GM18505 (cell line): ENCODE results near the gene CLIC4.

ENCODE experiments used
- ATAC-seq: cut with Tn5 transposase; IDR thresholded peaks from one replicate; pipeline ENCODE4 v1.9.1; 2021; ENCODE audit not compliant: unreplicated experiment
- POLR2A ChIP-seq: IDR thresholded peaks from 4 replicates; pipeline ENCODE4 v1.6.1; 2011; ENCODE audit warnings: borderline replicate concordance; ENCODE audit not compliant: insufficient read depth, insufficient read length; ENCODE audit errors: extremely low read depth

Gene CLIC4

DNA sequence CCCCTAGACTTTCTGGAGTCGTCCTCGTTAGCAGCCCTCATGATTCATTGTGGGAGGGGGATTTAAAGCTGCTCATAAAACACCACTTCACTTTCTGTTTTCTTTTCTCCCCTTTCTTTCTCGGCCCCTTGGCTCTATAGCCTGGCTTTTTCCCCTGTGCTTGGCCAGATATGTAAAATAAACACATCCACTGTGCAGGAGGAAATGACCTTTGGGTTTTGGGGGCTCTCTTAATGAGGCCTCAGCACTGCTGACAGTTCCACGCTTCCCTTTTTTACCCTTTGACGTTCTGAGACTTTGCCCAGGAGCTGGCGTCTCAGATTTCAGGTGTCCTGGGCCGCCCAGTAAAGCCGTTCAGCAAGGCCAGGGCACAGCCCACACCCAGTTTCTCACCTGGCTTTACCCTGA, 119.1 kb downstream of the CLIC4 start:
- no peak for TF ChIP-seq POLR2A
- ATAC-seq, result no peak

GRCh38 chr1:24865168-24865567, 119.9 kb downstream of the CLIC4 start:
- no peak for ATAC-seq
- no peak for TF ChIP-seq POLR2A

DNA sequence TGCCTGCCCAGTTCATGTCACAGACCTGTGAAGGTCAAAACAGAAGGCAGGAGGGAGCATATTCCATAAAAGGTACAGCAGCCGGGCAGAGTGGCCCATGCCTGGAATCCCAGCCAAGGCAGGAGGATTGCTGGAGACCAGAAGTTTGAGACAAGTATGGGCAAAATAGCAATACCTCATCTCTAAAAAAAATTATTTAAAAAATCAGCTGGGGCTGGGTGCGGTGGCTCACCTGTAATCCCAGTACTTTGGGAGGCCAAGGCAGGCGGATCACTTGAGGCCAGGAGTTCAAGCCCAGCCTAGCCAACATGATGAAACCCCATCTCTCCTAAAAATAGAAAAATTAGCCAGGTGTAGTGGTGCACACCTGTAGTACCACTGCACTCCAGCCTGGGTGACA, 120.3 kb downstream of the CLIC4 start:
- no peak for ATAC-seq
- no peak for TF ChIP-seq POLR2A

- no peak for ATAC-seq
- no peak for TF ChIP-seq POLR2A
These were observed 121.2 kb downstream of the CLIC4 start for GRCh38 chr1:24866211-24867083.

DNA sequence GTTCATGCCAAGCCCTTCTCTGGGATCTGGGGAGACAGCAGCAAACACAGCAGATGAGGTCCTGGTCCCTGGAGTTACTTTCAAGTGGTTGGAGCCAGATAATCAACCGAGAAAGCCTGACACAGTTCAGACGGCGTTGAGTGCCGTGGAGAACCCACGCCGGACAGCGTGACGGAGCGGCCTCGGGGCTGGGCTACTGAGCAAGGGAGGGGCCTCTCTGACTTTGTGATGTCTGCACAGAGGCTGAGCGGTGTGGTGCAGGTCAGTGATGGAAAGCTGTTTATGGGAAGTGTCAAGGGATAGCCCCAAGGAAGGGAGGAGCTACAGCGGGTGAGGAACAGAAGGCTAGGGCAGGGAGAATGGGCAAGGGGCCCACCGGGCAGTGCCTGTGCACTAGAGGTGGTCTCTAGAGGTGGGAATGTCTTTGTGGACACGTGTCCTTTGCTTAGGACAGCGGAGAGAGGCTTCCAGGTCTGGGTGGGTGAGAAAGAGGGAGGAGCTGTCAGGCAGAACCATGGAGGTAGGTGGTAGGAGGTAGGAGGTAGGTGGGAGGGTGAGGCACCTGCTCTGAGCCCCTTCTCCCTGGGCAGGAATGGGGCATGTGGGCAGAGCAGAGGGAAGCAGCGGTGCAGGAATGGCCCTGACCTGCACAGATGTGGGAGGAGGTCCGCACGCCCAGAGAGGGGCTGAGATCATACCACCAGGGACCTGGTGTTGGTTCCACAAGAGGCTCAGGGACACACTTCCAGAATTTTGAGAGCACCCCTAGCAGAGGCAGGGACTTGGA, 122.0 kb downstream of the CLIC4 start:
- no peak for ATAC-seq
- TF ChIP-seq POLR2A, result no peak

GRCh38 chr1:24868016-24868875, 123.0 kb downstream of the CLIC4 start:
- no peak for TF ChIP-seq POLR2A
- ATAC-seq, result no peak

- TF ChIP-seq POLR2A, result no peak
- no peak for ATAC-seq
These were observed 125.4 kb downstream of the CLIC4 start for GRCh38 chr1:24870551-24871195.

GRCh38 chr1:24871306-24871901, 126.2 kb downstream of the CLIC4 start:
- ATAC-seq, result no peak
- TF ChIP-seq POLR2A, result no peak

DNA sequence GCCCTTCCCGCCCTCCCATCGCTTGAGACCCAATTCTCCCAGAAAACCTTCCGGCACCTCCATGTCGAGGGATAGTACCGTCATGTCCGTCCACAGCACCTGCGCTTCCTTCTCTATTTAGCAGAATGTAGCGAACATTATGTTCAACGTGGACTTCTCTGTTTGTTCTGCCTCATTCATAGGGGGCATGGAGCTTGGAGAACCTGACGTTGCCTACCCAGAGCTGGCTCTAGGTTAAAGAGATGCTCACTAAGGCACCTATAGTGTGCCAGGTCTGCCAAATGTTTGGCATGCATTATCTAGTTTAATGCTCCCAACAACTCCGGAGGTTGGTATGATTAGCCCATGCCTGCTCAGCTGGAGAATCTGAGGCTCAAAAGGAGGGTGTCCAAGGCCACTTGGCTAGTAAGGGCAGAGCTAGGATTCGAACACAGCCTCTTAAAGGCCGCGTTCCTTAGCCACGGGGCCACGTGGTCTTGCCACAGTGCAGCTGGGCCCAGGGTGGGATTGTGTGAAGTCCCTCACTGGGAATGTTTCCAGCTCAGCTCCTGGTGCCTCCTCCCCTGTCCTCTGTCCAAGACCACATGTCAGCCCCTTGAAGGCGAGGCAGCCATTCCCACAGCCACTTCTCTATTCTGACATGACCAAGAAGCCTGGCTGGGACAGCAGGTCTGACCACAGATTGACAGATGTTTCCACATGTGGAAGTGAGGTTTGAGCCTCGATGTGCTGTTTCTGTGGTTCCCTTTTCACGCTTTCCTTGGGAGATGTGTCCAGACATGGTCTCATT, 127.0 kb downstream of the CLIC4 start:
- no peak for TF ChIP-seq POLR2A
- no peak for ATAC-seq

GRCh38 chr1:24873148-24873547, 127.9 kb downstream of the CLIC4 start:
- TF ChIP-seq POLR2A, result no peak
- no peak for ATAC-seq

- TF ChIP-seq POLR2A, result no peak
These were observed 128.8 kb downstream of the CLIC4 start for GRCh38 chr1:24874056-24874455.

GRCh38 chr1:24874611-24875234, 129.5 kb downstream of the CLIC4 start:
- TF ChIP-seq POLR2A, result no peak
- no peak for ATAC-seq

More at GRCh38 chr1:24874056-24874455, 128.8 kb downstream of the CLIC4 start:
- ATAC-seq, result no peak

DNA sequence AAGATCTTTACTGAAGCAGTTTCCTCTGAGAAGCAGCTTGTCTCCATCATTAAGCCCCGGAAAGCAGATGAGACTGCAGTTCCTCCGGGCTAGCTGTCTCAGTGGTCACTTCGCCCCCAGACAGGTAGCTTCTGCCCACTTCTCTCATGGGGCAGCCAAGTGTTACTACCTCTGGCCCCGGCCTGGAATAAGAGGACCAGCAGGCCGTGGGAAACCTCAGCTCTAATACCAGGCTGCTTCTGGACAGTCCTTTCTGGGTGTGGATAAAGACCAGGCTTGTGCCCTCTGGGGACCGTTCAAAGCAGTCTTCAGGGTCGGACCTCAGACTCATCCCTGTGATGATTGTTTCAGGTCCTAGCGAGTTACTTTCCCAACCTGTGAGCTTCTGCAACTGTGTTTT, 130.0 kb downstream of the CLIC4 start:
- TF ChIP-seq POLR2A, result no peak
- ATAC-seq, result no peak
